Tibial nerve (tissue), 3 donors: ENCODE data around the gene POMT2.

ENCODE experiments used
- POLR2A ChIP-seq, 2 donors: fragments of 450-650 bp; IDR thresholded peaks; one replicate each; pipeline ENCODE4 v1.6.1; 2017; ENCODE audit warnings: antibody characterized with exemption in 2 of 2, mild to moderate bottlenecking in 2 of 2, moderate library complexity in 2 of 2
- TF ChIP-seq, protein P1 (sequence below), 5 experiments: fragments of 200-600 bp in 3 of 5; fragments of 450-650 bp in 2 of 5; sonication (generic) in 3 of 5; IDR thresholded peaks; one replicate each; pipeline ENCODE4 v1.5.1; 2016 to 2019; ENCODE audit warnings: antibody characterized with exemption in 5 of 5, mild to moderate bottlenecking in 3 of 5, moderate library complexity in 2 of 5

DNA sequence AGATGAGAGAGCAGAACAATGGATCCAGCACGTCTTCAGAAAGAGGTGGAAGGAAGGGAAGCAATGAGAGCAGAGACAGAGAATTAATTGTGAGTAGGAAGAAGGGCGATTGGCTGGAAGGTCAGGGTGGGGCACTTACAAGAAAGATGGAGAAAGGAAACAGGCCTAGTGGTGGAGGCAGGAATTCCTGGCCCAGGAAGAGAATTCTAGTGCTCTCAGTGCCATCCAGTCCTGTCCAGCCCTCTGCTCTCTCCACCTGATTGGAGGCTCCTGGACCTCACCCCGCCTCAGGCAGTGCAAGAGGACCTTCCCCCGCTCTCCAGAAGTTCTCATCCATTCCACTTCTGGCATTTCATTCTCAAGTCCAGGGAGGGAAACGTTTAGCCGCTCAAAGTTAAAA is 92.6 kb downstream of the POMT2 start:
- TF ChIP-seq, protein P1, sequence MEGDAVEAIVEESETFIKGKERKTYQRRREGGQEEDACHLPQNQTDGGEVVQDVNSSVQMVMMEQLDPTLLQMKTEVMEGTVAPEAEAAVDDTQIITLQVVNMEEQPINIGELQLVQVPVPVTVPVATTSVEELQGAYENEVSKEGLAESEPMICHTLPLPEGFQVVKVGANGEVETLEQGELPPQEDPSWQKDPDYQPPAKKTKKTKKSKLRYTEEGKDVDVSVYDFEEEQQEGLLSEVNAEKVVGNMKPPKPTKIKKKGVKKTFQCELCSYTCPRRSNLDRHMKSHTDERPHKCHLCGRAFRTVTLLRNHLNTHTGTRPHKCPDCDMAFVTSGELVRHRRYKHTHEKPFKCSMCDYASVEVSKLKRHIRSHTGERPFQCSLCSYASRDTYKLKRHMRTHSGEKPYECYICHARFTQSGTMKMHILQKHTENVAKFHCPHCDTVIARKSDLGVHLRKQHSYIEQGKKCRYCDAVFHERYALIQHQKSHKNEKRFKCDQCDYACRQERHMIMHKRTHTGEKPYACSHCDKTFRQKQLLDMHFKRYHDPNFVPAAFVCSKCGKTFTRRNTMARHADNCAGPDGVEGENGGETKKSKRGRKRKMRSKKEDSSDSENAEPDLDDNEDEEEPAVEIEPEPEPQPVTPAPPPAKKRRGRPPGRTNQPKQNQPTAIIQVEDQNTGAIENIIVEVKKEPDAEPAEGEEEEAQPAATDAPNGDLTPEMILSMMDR (IDR thresholded peaks at IDR 0.05), result no peak
- no peak for TF ChIP-seq POLR2A (IDR thresholded peaks at IDR 0.05)
